Lower leg skin (tissue), 4 donors: Measurements from ENCODE around the gene NPW. TPM values are rescaled to one million over a fixed set of nuclear protein-coding genes. Genes with fewer than 3 reads are reported as not detected.
A peak's percentile ranks its signal among the peaks of the same experiment; 100 is the strongest.

Source experiments
- DNase-seq, 2 donors: peaks; one replicate each; pipeline ENCODE4 v3.0.0-alpha.2; 2019; ENCODE audit warnings: low spot score in 2 of 2
- H3K4me3 ChIP-seq: fragments of 200-600 bp; sonication (generic); 2 replicates; pipeline ENCODE4 v1.5.1; 2017; ENCODE audit warnings: mild to moderate bottlenecking, low read depth; ENCODE audit not compliant: poor library complexity, severe bottlenecking
- POLR2A ChIP-seq, 2 donors: fragments of 450-650 bp; IDR thresholded peaks; one replicate each; pipeline ENCODE4 v1.6.1; 2016 to 2017; ENCODE audit warnings: antibody characterized with exemption in 2 of 2, mild to moderate bottlenecking in 1 of 2, moderate library complexity in 1 of 2
- WGBS, 2 donors: methylation state at CpG; one replicate each; pipeline ENCODE4 v1.1.5; 2018; 5-methylcytosine and 5-hydroxymethylcytosine counted together
- intact Hi-C: fragments of 100-400 bp; cut with DNase I; formaldehyde crosslinking; loops from one replicate; pipeline ENCODE4 v1.15.0; 2023; ENCODE audit warnings: low total_unique reads
- total RNA-seq, 4 donors: library from RNA; depleted of rRNA; stranded (reverse); fragments of >200 nt; gene quantifications; one replicate each; pipeline ENCODE4 v1.1.0, GENCODE V29; 2016
- TF ChIP-seq, protein P1 (sequence below), 3 donors: fragments of 450-650 bp; IDR thresholded peaks; one replicate each; pipeline ENCODE4 v1.5.1; 2016; ENCODE audit warnings: antibody characterized with exemption in 3 of 3, mild to moderate bottlenecking in 3 of 3, moderate library complexity in 2 of 3

NPW gene
- 1 to 10 TPM in 2 of 4 donors, under 1 TPM in 1, not detected in 1; 0.38 to 3.9 (median 1.6) TPM for total RNA-seq

DNA sequence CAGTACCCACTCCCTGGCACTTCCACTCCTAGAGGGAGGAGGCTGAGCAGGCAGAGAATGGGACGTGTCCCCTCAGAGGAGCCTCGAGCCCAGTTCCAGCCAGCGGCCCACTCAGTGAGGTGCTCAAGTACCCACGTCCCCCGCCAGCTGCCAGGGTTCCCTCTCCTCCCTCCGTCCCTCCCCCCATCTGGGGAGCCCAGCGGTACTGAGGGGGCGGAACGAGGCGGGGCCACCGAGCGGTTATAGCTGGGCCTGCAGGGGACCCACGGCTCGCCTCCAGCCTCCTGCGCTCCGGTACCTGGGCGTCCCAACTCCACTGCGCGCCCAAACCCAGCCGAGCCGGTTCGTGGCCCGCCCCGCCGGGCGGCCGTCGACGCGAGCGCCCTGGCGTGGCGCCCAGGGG lies at the start of gene NPW:
Gene NPW (plus strand): TSS at position 268 of the 403 bp plus-strand sequence.
- intact Hi-C loops: no loop called here
- WGBS, 2 donors: 2 to 28% methylated on average over 4 to 24 of the region's 33 CpGs
- H3K4me3 ChIP-seq: no peak within 1 kb of the TSS
- TF ChIP-seq, protein P1, sequence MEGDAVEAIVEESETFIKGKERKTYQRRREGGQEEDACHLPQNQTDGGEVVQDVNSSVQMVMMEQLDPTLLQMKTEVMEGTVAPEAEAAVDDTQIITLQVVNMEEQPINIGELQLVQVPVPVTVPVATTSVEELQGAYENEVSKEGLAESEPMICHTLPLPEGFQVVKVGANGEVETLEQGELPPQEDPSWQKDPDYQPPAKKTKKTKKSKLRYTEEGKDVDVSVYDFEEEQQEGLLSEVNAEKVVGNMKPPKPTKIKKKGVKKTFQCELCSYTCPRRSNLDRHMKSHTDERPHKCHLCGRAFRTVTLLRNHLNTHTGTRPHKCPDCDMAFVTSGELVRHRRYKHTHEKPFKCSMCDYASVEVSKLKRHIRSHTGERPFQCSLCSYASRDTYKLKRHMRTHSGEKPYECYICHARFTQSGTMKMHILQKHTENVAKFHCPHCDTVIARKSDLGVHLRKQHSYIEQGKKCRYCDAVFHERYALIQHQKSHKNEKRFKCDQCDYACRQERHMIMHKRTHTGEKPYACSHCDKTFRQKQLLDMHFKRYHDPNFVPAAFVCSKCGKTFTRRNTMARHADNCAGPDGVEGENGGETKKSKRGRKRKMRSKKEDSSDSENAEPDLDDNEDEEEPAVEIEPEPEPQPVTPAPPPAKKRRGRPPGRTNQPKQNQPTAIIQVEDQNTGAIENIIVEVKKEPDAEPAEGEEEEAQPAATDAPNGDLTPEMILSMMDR (IDR thresholded peaks at IDR 0.05): no peak
- no peak for TF ChIP-seq POLR2A (IDR thresholded peaks at IDR 0.05)
- no peak for DNase-seq

GRCh38 chr16:1971796-1972489 lies 47.6 kb upstream of the NPW start, which contains the start of gene TBL3:
Gene TBL3 (plus strand): TSS chr16:1972053. CDS start chr16:1972165, 112 bp downstream.
- H3K4me3 ChIP-seq: peak within 1 kb of the TSS; percentile 99
- TF ChIP-seq, protein P1 (IDR thresholded peaks at IDR 0.05): no peak
- peak in 1 of 2 donors; percentile 86 for TF ChIP-seq POLR2A (IDR thresholded peaks at IDR 0.05)
- peak; percentile 90 to 99 for DNase-seq
- 0% methylated on average over 30 to 53 of the region's 78 CpGs for WGBS, 2 donors
- intact Hi-C loops: no loop called here

DNA sequence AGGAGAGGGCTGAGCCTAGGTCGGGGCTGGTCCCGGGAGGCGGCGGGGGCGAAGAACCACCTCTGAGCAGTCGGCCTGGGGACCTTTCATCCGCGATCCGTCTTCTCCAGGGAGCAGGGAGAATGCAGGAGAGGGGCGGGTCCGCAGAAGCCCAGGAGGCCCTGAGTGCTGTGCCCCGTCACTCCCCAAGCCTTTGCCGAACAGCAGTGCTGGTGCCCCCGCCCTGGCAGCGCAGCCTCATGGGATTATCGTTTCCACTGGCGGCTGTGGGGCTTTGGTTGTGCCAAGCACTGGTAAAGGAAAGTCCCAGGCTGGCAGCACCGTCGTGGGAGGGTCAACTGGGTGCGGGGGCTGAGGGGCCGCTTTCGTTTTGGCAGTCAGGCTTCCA lies 47.1 kb upstream of the NPW start:
- no peak for DNase-seq
- intact Hi-C loops: no loop called here
- H3K4me3 ChIP-seq: peak overlapping the region; percentile 99
- 2 to 5% methylated on average over 18 to 21 of the region's 22 CpGs for WGBS, 2 donors
- TF ChIP-seq, protein P1 (IDR thresholded peaks at IDR 0.05): no peak
- no peak for TF ChIP-seq POLR2A (IDR thresholded peaks at IDR 0.05)

- intact Hi-C loops: no loop called here
- WGBS, 2 donors: 85 to 88% methylated on average over 16 of the region's 16 CpGs
- DNase-seq: no peak
Observed at GRCh38 chr16:1973461-1974156, 46.0 kb upstream of the NPW start.

GRCh38 chr16:1974157-1975070 lies 45.2 kb upstream of the NPW start:
- TF ChIP-seq, protein P1 (IDR thresholded peaks at IDR 0.05): no peak
- TF ChIP-seq POLR2A (IDR thresholded peaks at IDR 0.05): no peak
- WGBS, 2 donors: 90 to 94% methylated on average over 31 to 39 of the region's 42 CpGs
- H3K4me3 ChIP-seq: no peak overlapping the region
- no peak for DNase-seq
- intact Hi-C loops: no loop called here

More at GRCh38 chr16:1973461-1974156, 46.0 kb upstream of the NPW start:
- no peak overlapping the region for H3K4me3 ChIP-seq
- no peak for TF ChIP-seq POLR2A (IDR thresholded peaks at IDR 0.05)
- TF ChIP-seq, protein P1 (IDR thresholded peaks at IDR 0.05): no peak
